H9 (cell line): Measurements from ENCODE around the gene C1orf21. TPM values are rescaled to one million over a fixed set of nuclear protein-coding genes. Genes with fewer than 3 reads are reported as not detected.

Experiments used
- DNase-seq: peaks from one replicate; pipeline ENCODE4 v3.0.0-alpha.2; 2017
- H2AFZ ChIP-seq: one replicate; pipeline ENCODE4 v1.6.1; 2013; ENCODE audit warnings: mild to moderate bottlenecking, low read length, control low read depth, moderate library complexity
- H2AK5ac ChIP-seq: 2 replicates; pipeline ENCODE4 v1.6.1; 2013; ENCODE audit warnings: low read length, control low read depth, mixed read lengths; ENCODE audit not compliant: insufficient read length
- H2BK120ac ChIP-seq: one replicate; pipeline ENCODE4 v1.6.1; 2013; ENCODE audit warnings: low read depth, mild to moderate bottlenecking, low read length, control low read depth, inconsistent platforms; ENCODE audit not compliant: poor library complexity, severe bottlenecking
- H2BK12ac ChIP-seq: 2 replicates; pipeline ENCODE4 v1.6.1; 2013; ENCODE audit warnings: low read length, control low read depth, mixed read lengths, low read depth; ENCODE audit not compliant: insufficient read length
- H2BK15ac ChIP-seq: 2 replicates; pipeline ENCODE4 v1.6.1; 2013; ENCODE audit warnings: low read depth, low read length, control low read depth
- H2BK20ac ChIP-seq: one replicate; pipeline ENCODE4 v1.6.1; 2013; ENCODE audit warnings: low read depth, mild to moderate bottlenecking, low read length, control low read depth, inconsistent platforms; ENCODE audit not compliant: poor library complexity, severe bottlenecking
- H2BK5ac ChIP-seq: 2 replicates; pipeline ENCODE4 v1.6.1; 2013; ENCODE audit warnings: low read length, control low read depth, mixed read lengths; ENCODE audit not compliant: insufficient read length
- H3K14ac ChIP-seq: 2 replicates; pipeline ENCODE4 v1.6.1; 2013; ENCODE audit warnings: low read length, control low read depth; ENCODE audit not compliant: insufficient read depth
- H3K18ac ChIP-seq: 2 replicates; pipeline ENCODE4 v1.6.1; 2013; ENCODE audit warnings: low read depth, mild to moderate bottlenecking, mixed read lengths, low read length, control low read depth; ENCODE audit not compliant: insufficient read length
- H3K23ac ChIP-seq: 2 replicates; pipeline ENCODE4 v1.6.1; 2013; ENCODE audit warnings: low read length, control low read depth, mixed read lengths, low read depth; ENCODE audit not compliant: insufficient read length
- H3K23me2 ChIP-seq: 2 replicates; pipeline ENCODE4 v1.6.1; 2013; ENCODE audit warnings: low read depth, mild to moderate bottlenecking, mixed read lengths, low read length, control low read depth; ENCODE audit not compliant: insufficient read length, poor library complexity, severe bottlenecking
- H3K27ac ChIP-seq: 2 replicates; pipeline ENCODE4 v1.5.1; 2013; ENCODE audit warnings: low read length, control low read depth, mixed read lengths, low read depth; ENCODE audit not compliant: insufficient read length
- H3K27me3 ChIP-seq: 2 replicates; pipeline ENCODE4 v1.6.1; 2013; ENCODE audit warnings: low read length, control low read depth, inconsistent platforms; ENCODE audit not compliant: insufficient read depth
- H3K4ac ChIP-seq: 2 replicates; pipeline ENCODE4 v1.6.1; 2013; ENCODE audit warnings: low read depth, mild to moderate bottlenecking, control low read depth, inconsistent platforms, low read length, moderate library complexity
- H3K4me1 ChIP-seq: 2 replicates; pipeline ENCODE4 v1.6.1; 2013; ENCODE audit warnings: low read length, control low read depth, inconsistent platforms; ENCODE audit not compliant: insufficient read depth
- H3K4me2 ChIP-seq: 2 replicates; pipeline ENCODE4 v1.6.1; 2013; ENCODE audit warnings: low read length, control low read depth, mixed read lengths; ENCODE audit not compliant: insufficient read length, insufficient read depth
- H3K56ac ChIP-seq: 2 replicates; pipeline ENCODE4 v1.6.1; 2013; ENCODE audit warnings: low read depth, mild to moderate bottlenecking, mixed read lengths, low read length, control low read depth; ENCODE audit not compliant: insufficient read length
- H3K79me1 ChIP-seq: 2 replicates; pipeline ENCODE4 v1.6.1; 2013; ENCODE audit warnings: low read depth, mild to moderate bottlenecking, moderate library complexity, low read length, control low read depth, inconsistent platforms; ENCODE audit not compliant: insufficient read depth, poor library complexity, severe bottlenecking
- H3K79me2 ChIP-seq: 2 replicates; pipeline ENCODE4 v1.6.1; 2013; ENCODE audit warnings: low read length, control low read depth, inconsistent platforms; ENCODE audit not compliant: insufficient read depth
- H3K9ac ChIP-seq: 2 replicates; pipeline ENCODE4 v1.6.1; 2013; ENCODE audit warnings: low read length, control low read depth, mixed read lengths; ENCODE audit not compliant: insufficient read length; ENCODE audit errors: extremely low read depth
- H3K9me3 ChIP-seq: one replicate; pipeline ENCODE4 v1.6.1; 2013; ENCODE audit warnings: low read depth, low read length, inconsistent platforms; ENCODE audit not compliant: control insufficient read depth
- H3T11ph ChIP-seq: one replicate; pipeline ENCODE4 v1.6.1; 2013; ENCODE audit warnings: mild to moderate bottlenecking, low read length, control low read depth, inconsistent platforms
- H4K20me1 ChIP-seq: one replicate; pipeline ENCODE4 v1.6.1; 2013; ENCODE audit not compliant: control insufficient read depth, insufficient read length, insufficient read depth
- H4K5ac ChIP-seq: 2 replicates; pipeline ENCODE4 v1.6.1; 2013; ENCODE audit warnings: low read depth, mild to moderate bottlenecking, mixed read lengths, low read length, control low read depth; ENCODE audit not compliant: insufficient read length
- H4K8ac ChIP-seq: replicated peaks from 2 replicates; pipeline ENCODE4 v1.6.1; 2013; ENCODE audit warnings: low read length, control low read depth, mixed read lengths, low read depth; ENCODE audit not compliant: insufficient read length
- H4K91ac ChIP-seq: 2 replicates; pipeline ENCODE4 v1.6.1; 2013; ENCODE audit warnings: low read depth, mild to moderate bottlenecking, moderate library complexity, mixed read lengths, low read length, control low read depth; ENCODE audit not compliant: insufficient read length
- H3K27ac Mint-ChIP-seq, 3 experiments: 2 replicates in 2 of 3; 3 replicates in 1 of 3; pipeline ENCODE4 v1.8.0; 2020 to 2021; ENCODE audit warnings: mixed read lengths in 3 of 3, mild to moderate bottlenecking in 1 of 3, moderate library complexity in 1 of 3
- H3K27me3 Mint-ChIP-seq: 2 replicates; pipeline ENCODE4 v1.8.0; 2021; ENCODE audit warnings: low read depth, mild to moderate bottlenecking, moderate library complexity, mixed read lengths
- H3K36me3 Mint-ChIP-seq, 3 experiments: 2 replicates in 2 of 3; 3 replicates in 1 of 3; pipeline ENCODE4 v1.8.0; 2020 to 2021; ENCODE audit warnings: low read depth in 3 of 3, mixed read lengths in 3 of 3; ENCODE audit not compliant: insufficient read depth in 1 of 3
- H3K4me1 Mint-ChIP-seq, 2 experiments: 2 replicates each; pipeline ENCODE4 v1.8.0; 2020; ENCODE audit warnings: mixed read lengths in 2 of 2
- H3K4me3 Mint-ChIP-seq, 2 experiments: 2 replicates in 1 of 2; 3 replicates in 1 of 2; pipeline ENCODE4 v1.8.0; 2020 to 2021; ENCODE audit warnings: mild to moderate bottlenecking in 2 of 2, mixed read lengths in 2 of 2, moderate library complexity in 1 of 2
- H3K9me3 Mint-ChIP-seq, 2 experiments: 2 replicates in 1 of 2; 3 replicates in 1 of 2; pipeline ENCODE4 v1.8.0; 2020; ENCODE audit warnings: mild to moderate bottlenecking in 2 of 2, mixed read lengths in 2 of 2, moderate library complexity in 1 of 2
- WGBS: extraction: QIAGEN DNeasy Blood & Tissue Kit; methylation state at CpG from one replicate; pipeline ENCODE4 v1.1.7; 2013; ENCODE audit warnings: missing lambda C conversion rate, low lambda C conversion rate, mixed read lengths; ENCODE audit not compliant: insufficient read length; ENCODE audit errors: extremely low coverage; 5-methylcytosine and 5-hydroxymethylcytosine counted together
- total RNA-seq: library from RNA; stranded (reverse); gene quantifications from 2 replicates; pipeline ENCODE4 v1.2.1, GENCODE V29; 2021
- TF ChIP-seq, protein P1 (sequence below): fragments of 200-600 bp; sonication (generic); conservative IDR thresholded peaks from 3 replicates; pipeline ENCODE4 v1.8.0; 2021; ENCODE audit warnings: antibody characterized with exemption, mild to moderate bottlenecking

C1orf21 gene
- total RNA-seq, 1 experiment from 2014 or later, result 36.0 TPM

DNA sequence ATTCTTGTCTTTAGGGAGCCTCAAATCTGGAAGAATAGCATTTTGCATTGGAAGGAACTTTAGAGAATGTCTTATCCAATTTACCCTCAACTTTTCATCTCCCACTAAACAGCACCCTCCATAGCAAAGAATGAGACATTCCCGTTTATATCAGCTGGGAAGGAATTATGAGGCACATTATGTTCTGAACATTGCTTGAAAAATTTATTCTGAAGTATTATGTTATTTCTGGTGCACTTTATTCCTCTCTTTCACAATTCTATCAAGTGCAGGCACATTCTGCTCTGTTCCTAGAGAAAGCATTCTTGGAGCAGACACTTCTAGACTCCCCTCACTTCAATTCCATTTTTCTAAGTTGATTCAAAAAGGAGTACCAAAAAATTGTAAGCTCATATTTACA lies 220.0 kb downstream of the C1orf21 start:
- Mint-ChIP-seq H3K36me3 (peaks cover 0 to 10% (median 0%) of the 10 kb centered on the region in 3 experiments; a peak in 3 of 7 replicates), H3K27me3 (no peaks in the 10 kb centered on the region), H3K9me3 (no peaks in the 10 kb centered on the region), H3K4me1 (peaks cover 19 to 24% of the 10 kb centered on the region in 2 experiments), H3K27ac (no peak overlapping the region; a peak in 1 of 7 replicates), H3K4me3 (no peak overlapping the region)
- Histone ChIP-seq H2BK15ac (no peak overlapping the region), H3K79me1 (no peaks in the 10 kb centered on the region), H4K5ac (no peak overlapping the region), H3K23me2 (no peaks in the 10 kb centered on the region), H3K56ac (no peak overlapping the region), H3K79me2 (no peaks in the 10 kb centered on the region), H3K27ac (no peak overlapping the region), H4K20me1 (no peaks in the 10 kb centered on the region), H3K9me3 (no peaks in the 10 kb centered on the region), H2AFZ (no peak overlapping the region), H3K27me3 (no peaks in the 10 kb centered on the region), H2BK20ac (no peak overlapping the region), H3K23ac (no peak overlapping the region), H2BK120ac (no peak overlapping the region), H3K4me2 (no peak overlapping the region), H3K18ac (no peak overlapping the region), H3K14ac (no peak overlapping the region), H4K91ac (no peak overlapping the region), H2BK5ac (no peak overlapping the region), H3K4me1 (peaks cover 9% of the 10 kb centered on the region; the same call in 1 of the 2 replicates), H2BK12ac (no peak overlapping the region), H4K8ac (no peak overlapping the region), H2AK5ac (no peak overlapping the region), H3K4ac (no peak overlapping the region), H3T11ph (no peak overlapping the region), H3K9ac (no peak overlapping the region)
- no peak for DNase-seq
- WGBS, result no CpG with 5 or more reads among the region's 1 CpG
- TF ChIP-seq, protein P1, sequence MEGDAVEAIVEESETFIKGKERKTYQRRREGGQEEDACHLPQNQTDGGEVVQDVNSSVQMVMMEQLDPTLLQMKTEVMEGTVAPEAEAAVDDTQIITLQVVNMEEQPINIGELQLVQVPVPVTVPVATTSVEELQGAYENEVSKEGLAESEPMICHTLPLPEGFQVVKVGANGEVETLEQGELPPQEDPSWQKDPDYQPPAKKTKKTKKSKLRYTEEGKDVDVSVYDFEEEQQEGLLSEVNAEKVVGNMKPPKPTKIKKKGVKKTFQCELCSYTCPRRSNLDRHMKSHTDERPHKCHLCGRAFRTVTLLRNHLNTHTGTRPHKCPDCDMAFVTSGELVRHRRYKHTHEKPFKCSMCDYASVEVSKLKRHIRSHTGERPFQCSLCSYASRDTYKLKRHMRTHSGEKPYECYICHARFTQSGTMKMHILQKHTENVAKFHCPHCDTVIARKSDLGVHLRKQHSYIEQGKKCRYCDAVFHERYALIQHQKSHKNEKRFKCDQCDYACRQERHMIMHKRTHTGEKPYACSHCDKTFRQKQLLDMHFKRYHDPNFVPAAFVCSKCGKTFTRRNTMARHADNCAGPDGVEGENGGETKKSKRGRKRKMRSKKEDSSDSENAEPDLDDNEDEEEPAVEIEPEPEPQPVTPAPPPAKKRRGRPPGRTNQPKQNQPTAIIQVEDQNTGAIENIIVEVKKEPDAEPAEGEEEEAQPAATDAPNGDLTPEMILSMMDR, result no peak
